Right renal cortex interstitium (tissue), 3 donors: ENCODE results near the gene GTF2E1. TPM values are rescaled to one million over a fixed set of nuclear protein-coding genes. Genes with fewer than 3 reads are reported as not detected.
A peak's percentile ranks its signal among the peaks of the same experiment; 100 is the strongest.
"Not testable (repeated sequence)": the region's sequence is repeated elsewhere in the genome, so short reads cannot be mapped to it uniquely, and the experiment has no call there.

ENCODE experiments used
- DNase-seq, 3 donors: peaks; one replicate each; pipeline ENCODE4 v3.0.0-alpha.2; 2013; ENCODE audit warnings: low read depth in 3 of 3, low spot score in 2 of 3
- polyA plus RNA-seq, 3 donors: library from polyadenylated mRNA; unstranded; fragments of 120-200 nt; gene quantifications; one replicate each; pipeline ENCODE4 v1.2.1, GENCODE V29; 2013; ENCODE audit not compliant: insufficient read length in 3 of 3

GTF2E1 gene
- polyA plus RNA-seq: 10 to 100 TPM; 17.2 to 18.0 (median 17.3) TPM

DNA sequence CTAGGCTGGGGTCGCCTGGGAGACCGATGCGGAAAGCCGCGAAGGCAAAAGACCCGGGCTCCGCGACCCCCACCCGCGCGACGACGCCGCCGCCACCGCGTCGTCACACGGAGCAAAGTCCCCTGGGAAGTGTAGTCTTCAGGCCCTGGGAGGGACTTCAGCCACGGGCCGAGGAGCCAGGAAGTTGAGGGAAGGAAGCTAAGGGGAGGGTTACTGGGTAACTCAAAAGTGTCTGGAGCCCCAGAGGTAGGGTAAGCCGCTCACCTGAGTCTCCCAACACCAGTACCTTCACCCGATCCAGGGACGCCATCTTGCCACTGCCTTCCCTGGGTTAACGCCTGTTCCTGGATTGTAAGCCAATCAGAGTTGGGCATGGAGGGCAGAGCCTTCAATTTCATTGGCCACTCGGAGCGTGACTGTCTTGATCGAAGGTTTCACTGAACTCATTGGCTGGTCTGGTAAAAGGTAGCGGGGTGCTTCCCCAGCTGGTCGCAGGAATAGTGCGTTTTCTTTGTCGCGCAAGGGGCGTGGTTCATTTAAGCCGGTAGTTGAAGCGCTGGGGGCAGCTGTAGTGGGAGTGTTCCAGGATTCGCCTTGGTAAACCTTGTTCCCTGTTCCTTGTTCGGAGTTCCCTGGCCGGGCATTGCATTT is at the start of gene GTF2E1, which contains the start of gene RABL3:
TSS of gene GTF2E1 (plus strand) at position 547 of the 651 bp plus-strand sequence. CDS start 7,809 bp downstream, outside the sequence.
TSS of gene RABL3 (minus strand) at position 319 of the 651 bp plus-strand sequence. CDS start at position 310, 9 bp downstream.
- peak; percentile 98 to 100 (median 99) for DNase-seq

DNA sequence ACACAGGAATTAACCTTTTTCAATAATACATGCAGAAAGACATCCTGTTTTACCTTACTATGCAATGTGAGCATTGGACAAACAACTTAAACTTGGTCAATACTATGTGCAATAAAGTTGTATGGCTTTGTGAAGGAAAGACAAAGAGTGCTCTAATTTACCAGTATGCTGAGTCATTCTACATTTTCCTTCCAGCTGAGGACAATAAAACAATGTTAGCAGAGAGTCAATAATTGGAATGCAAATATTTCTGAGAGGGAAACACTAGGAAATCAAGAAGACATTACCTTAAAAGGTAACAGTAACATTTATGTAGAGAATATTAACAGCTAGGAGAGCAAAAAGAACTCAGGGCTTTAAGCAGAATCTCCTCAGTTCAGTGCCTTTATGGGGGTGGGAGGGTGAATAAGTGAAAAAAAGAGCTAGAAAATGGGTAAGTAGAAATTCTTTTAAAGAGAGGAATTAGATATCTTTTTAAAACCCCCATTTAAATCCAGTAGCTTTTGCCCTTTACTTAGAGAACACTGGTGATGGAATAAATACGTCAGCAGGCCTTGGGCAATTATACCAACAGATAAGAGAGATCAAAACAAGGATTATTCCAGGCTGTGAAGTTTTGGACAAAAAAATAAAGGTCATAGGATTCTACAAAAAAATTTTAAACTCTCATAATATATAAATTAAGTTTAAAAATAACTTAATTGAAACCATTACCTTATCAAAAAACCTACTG is 48.9 kb upstream of the GTF2E1 start:
- no peak for DNase-seq

- DNase-seq: no peak
Observed at GRCh38 chr3:120699333-120699732, 43.2 kb upstream of the GTF2E1 start.

- no peak for DNase-seq
Observed at GRCh38 chr3:120705884-120706582, 36.5 kb upstream of the GTF2E1 start.

DNA sequence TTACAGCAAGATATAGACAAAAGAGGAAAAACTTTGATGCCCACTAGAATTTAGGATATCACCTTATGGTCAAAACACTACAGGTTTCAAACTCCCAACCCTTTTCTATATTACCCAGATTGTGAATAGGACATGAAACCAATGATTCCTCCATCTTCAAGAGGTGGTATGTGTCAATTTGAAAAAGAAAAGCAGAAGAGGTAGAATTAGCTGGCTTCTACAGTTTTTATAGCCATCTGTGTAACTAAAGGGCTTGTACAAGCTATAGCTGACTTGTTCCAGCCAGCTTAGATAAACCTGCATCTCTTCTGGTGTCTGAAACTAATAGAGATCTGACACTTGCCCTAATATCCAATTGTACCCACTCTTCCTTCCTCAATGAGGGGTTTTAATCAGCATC is 35.6 kb upstream of the GTF2E1 start:
- no peak for DNase-seq

DNA sequence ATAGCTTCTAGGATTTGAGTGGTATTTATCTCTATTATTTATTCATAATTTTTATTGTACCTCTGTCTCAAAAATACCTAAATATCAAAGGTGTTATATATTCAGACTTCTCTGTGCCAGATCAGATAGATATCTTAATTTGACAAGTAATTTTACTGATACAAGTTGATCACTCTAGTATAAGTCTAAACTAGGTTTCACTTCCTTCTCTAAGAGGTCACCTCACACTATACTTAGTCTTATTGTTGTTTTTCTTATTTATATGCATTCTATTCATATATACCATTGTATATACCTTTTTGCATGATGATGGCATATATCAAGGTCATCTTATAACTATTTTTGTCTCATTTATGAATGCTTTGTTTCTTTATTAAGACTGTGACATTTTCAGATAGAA is 34.1 kb upstream of the GTF2E1 start:
- no peak for DNase-seq

GRCh38 chr3:120710369-120710768 is 32.2 kb upstream of the GTF2E1 start:
- no peak for DNase-seq

DNA sequence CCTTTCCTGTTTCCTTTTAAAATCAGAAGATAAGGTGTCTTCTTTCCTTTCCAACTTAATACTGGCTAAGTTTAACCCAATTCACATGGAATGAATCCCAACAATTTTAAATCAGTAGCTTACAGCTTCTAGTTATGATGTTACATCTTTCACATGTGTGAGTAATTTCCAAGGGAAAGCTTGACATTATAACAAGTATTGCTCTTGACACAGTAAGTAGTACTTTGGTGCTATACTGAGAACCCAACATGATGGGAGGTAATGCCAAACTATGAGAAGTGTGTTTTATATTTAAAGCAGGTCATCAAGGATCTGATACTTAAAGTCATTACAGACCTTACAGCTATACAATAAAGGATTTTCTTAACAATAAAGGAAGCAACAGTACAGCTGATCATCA is 29.3 kb upstream of the GTF2E1 start:
- DNase-seq: no peak

DNA sequence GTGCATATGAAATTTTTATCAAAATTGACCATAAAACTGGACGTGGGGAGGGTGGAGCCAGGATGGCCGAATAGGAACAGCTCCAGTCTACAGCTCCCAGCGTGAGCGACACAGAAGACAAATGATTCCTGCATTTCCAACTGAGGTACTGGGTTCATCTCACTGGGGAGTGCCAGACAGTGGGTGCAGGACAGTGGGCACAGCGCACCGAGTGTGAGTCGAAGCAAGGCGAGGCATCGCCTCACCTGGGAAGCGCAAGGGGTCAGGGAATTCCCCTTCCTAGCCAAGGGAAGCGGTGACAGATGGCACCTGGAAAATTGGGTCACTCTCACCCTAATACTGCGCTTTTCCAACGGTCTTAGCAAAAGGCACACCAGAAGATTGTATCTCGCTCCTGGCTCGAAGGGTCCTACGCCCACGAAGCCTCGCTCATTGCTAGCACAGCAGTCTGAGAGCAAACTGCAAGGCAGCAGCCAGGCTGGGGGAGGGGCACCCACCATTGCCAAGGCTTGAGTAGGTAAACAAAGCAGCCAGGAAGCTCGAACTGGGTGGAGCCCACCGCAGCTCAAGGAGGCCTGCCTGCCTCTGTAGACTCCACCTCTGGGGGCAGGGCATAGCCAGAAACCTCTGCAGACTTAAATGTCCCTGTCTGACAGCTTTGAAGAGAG is 23.2 kb upstream of the GTF2E1 start:
- not testable (repeated sequence) for DNase-seq

DNA sequence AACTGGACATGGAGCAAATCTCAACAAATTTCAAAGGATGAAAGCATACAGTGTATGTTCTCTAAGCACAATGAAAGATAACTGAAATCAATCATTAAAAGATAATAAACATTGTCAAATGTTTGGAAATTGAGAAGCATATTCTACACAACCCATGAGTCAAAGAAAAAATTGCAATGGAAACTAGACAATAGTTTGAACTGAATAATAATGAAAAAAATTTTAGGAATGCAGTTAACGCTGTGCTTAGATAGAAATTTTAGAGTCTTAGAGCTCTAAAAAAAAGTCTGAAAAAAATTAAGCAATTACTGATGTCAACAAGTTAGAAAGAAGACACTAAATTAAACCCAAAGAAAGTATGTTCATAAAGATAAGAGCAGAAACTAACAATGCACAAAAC is 15.8 kb upstream of the GTF2E1 start:
- DNase-seq: no peak

GRCh38 chr3:120730576-120731542 is 11.7 kb upstream of the GTF2E1 start:
- DNase-seq: no peak

GRCh38 chr3:120738006-120738405 is 4.5 kb upstream of the GTF2E1 start:
- DNase-seq: not testable (repeated sequence)

- DNase-seq: no peak
Observed at GRCh38 chr3:120741320-120741719, 1.2 kb upstream of the GTF2E1 start.

DNA sequence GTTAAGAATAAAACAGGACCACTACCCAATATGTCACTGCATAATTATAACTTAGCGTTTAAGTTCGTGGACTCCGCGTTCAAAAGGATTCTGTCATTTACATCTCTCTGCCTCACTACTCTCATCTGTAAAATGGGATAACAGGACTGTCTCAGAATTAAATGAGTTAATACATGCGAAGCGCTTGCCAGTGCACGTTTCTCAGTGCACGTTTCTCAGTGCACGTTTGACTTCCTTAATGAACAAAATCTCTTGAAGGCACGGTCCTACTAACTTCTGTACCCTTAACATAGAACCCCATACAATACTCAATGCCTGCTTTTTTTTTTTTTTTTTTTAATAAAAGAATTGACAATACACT is 727 bp upstream of the GTF2E1 start:
- DNase-seq: no peak

- DNase-seq: peak in 1 of 3 donors; percentile 23
Observed at GRCh38 chr3:120742849-120743365, 363 bp downstream of the GTF2E1 start.

DNA sequence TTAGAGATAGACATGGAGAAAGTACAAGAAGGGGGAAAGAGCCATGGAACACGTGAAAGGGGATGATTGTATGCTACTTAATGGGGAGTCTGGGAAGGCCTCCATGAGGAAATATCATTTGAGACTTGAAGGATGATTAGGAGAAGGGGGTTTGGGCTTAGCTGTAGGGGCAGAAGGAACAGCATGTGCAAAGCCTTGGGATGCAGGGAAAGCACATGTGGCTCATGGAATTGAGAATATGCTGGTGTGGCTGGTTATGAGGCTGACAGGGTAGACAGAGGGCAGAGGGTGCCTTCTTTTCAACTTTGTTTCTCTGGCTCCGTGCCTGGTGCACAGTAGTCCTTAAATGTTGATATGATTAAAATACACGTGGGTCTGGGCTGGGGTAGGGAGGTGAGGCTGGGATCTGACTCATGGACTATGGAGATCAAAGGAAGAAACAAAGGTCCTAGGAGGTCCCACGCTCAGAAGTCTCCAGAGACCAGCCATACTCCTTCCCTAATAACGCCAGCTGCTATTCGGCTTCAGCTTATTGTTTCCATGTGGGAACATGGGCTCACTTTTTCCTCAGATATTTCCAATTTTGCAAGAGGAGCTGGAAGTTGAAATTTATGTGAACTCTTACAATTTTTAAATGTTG is 1.1 kb downstream of the GTF2E1 start:
- DNase-seq: no peak

DNA sequence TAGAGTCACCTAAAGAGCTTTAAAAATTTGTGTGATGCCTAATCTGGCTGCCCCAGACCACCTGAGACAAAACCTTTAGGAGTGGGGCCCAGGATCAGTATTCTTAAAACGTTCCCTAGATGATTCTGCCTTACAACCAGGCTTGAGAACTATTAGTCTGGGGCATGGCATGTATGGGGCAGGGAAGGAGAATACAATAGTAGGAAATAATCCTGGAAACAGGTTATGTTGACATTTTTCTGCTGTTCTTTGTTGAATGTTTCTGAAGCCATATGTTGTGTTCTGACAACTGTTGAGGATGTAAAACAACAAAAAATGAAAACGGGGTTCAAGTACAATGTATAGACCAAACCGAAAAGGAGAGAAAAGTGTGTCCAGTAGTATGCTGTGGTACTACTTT is 2.9 kb downstream of the GTF2E1 start:
- no peak for DNase-seq

- DNase-seq: no peak
Observed at GRCh38 chr3:120749843-120750242, 7.3 kb downstream of the GTF2E1 start.

DNA sequence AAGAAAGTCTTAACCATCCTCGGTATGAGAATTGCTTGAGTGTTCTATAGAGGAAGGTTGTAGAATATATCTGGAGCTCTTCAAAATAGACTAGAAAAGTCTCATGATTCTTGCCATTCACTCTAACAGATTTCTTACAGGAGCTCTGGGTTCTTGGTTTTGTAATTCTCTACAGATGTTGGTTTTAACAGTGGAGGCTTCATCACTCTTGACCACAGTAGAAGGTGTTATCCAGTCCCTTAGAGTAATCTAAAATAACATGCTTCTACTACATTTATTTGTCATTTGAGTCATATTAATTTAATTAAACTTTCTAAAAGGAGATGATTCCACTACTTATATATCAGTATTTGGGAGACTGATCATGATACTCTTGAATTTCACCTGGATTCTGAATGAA is 9.7 kb downstream of the GTF2E1 start:
- DNase-seq: no peak
